Ishikawa (cell line): ENCODE results near the gene RASL12.

Experiments
- CEBPB ChIP-seq: IDR thresholded peaks from 2 replicates; pipeline ENCODE4 v1.6.1; 2012
- CREB1 ChIP-seq: IDR thresholded peaks from 2 replicates; pipeline ENCODE4 v1.6.1; 2012; ENCODE audit warnings: low read depth
- EGR1 ChIP-seq: IDR thresholded peaks from 2 replicates; pipeline ENCODE4 v1.6.1; 2012
- EP300 ChIP-seq: IDR thresholded peaks from 2 replicates; pipeline ENCODE4 v1.6.1; 2012; ENCODE audit warnings: borderline replicate concordance
- FOXM1 ChIP-seq: IDR thresholded peaks from 2 replicates; pipeline ENCODE4 v1.6.1; 2012; ENCODE audit warnings: low read depth, borderline replicate concordance
- MAX ChIP-seq: IDR thresholded peaks from 2 replicates; pipeline ENCODE4 v1.6.1; 2012
- NFIC ChIP-seq: IDR thresholded peaks from 2 replicates; pipeline ENCODE4 v1.6.1; 2012
- RAD21 ChIP-seq: IDR thresholded peaks from 2 replicates; pipeline ENCODE4 v1.6.1; 2012; ENCODE audit warnings: low read depth
- REST ChIP-seq: IDR thresholded peaks from 2 replicates; pipeline ENCODE4 v1.6.1; 2012; ENCODE audit warnings: low read depth, mild to moderate bottlenecking
- TAF1 ChIP-seq: IDR thresholded peaks from 2 replicates; pipeline ENCODE4 v1.6.1; 2012; ENCODE audit warnings: low read depth, mild to moderate bottlenecking
- TCF12 ChIP-seq: IDR thresholded peaks from 2 replicates; pipeline ENCODE4 v1.6.1; 2012; ENCODE audit warnings: low read depth
- TEAD4 ChIP-seq: IDR thresholded peaks from 2 replicates; pipeline ENCODE4 v1.6.1; 2012
- USF1 ChIP-seq: IDR thresholded peaks from 2 replicates; pipeline ENCODE4 v1.6.1; 2012
- YY1 ChIP-seq: IDR thresholded peaks from 2 replicates; pipeline ENCODE4 v1.6.1; 2012; ENCODE audit warnings: low read depth
- ZBTB7A ChIP-seq: IDR thresholded peaks from 2 replicates; pipeline ENCODE4 v1.6.1; 2012; ENCODE audit warnings: low read depth

The RASL12 gene

GRCh38 chr15:65067645-65068402, at the start of gene RASL12:
Gene RASL12 (minus strand): TSS chr15:65067991. CDS start chr15:65067835, 156 bp downstream.
- TF ChIP-seq ZBTB7A (peak; percentile 28; the same call in 1 of the 2 replicates), MAX (peak; percentile 28; the same call in 1 of the 2 replicates), FOXM1 (no peak), TAF1 (no peak), TCF12 (no peak), TEAD4 (peak; percentile 17; the same call in 1 of the 2 replicates)

- TF ChIP-seq TEAD4 (no peak), REST (no peak), FOXM1 (no peak), MAX (no peak), RAD21 (no peak), EP300 (no peak), CEBPB (no peak), USF1 (no peak)
Measured at GRCh38 chr15:65115542-65115941, 47.8 kb upstream of the RASL12 start.

GRCh38 chr15:65115086-65115485, 47.3 kb upstream of the RASL12 start, which contains the start of gene UBAP1L:
Gene UBAP1L (minus strand): TSS chr15:65115200. CDS start chr15:65106215, 8,985 bp downstream.
- no peak for TF ChIP-seq EP300
- TF ChIP-seq TAF1 = no peak
- TF ChIP-seq ZBTB7A = no peak
- no peak for TF ChIP-seq USF1
- TF ChIP-seq EGR1 = no peak
- no peak for TF ChIP-seq NFIC
- TF ChIP-seq RAD21 = no peak
- no peak for TF ChIP-seq TCF12
- TF ChIP-seq YY1 = no peak
- TF ChIP-seq CEBPB = no peak
- no peak for TF ChIP-seq CREB1
- TF ChIP-seq REST = no peak
- TF ChIP-seq MAX = no peak

- no peak for TF ChIP-seq EP300
- TF ChIP-seq REST = no peak
- no peak for TF ChIP-seq YY1
- TF ChIP-seq TAF1 = no peak
- no peak for TF ChIP-seq FOXM1
Measured at GRCh38 chr15:65110676-65111292, 43.0 kb upstream of the RASL12 start.
